ENCODE results near the gene RAE1.

The RAE1 gene

GRCh38 chr20:57398231-57398821 lies 47.3 kb downstream of the RAE1 start:
- no peak for TF ChIP-seq Cebpa-rat (IDR thresholded peaks at IDR 0.05)
- Histone ChIP-seq H3K9ac (peak overlapping the region; percentile 97), H3K9me3 (no peaks in the 10 kb centered on the region), H3K4me2 (peak overlapping the region; percentile 99), H4K20me1 (peaks cover 100% of the 10 kb centered on the region), H3K27me3 (no peaks in the 10 kb centered on the region), H3K36me3 (peaks cover 73% of the 10 kb centered on the region), H3K4me1 (peaks cover 100% of the 10 kb centered on the region), H3K4me3 (peak overlapping the region; percentile 55), H3K27ac (peak overlapping the region; percentile 96)

GRCh38 chr20:57398901-57399535 lies 48.0 kb downstream of the RAE1 start:
- H3K27me3 ChIP-seq = no peaks in the 10 kb centered on the region
- H3K4me2 ChIP-seq = peak overlapping the region; percentile 99
- peak overlapping the region; percentile 55 for H3K4me3 ChIP-seq
- H3K9ac ChIP-seq = peak overlapping the region; percentile 97
- TF ChIP-seq Cebpa-rat (IDR thresholded peaks at IDR 0.05) = no peak
- no peaks in the 10 kb centered on the region for H3K9me3 ChIP-seq
- H3K27ac ChIP-seq = peak overlapping the region; percentile 96
- peaks cover 100% of the 10 kb centered on the region for H3K4me1 ChIP-seq
- peaks cover 73% of the 10 kb centered on the region for H3K36me3 ChIP-seq
- peaks cover 100% of the 10 kb centered on the region for H4K20me1 ChIP-seq

GRCh38 chr20:57399587-57400155 lies 48.6 kb downstream of the RAE1 start:
- Histone ChIP-seq H3K4me3 (peak overlapping the region; percentile 55), H3K27ac (peak overlapping the region; percentile 96), H3K4me1 (peaks cover 100% of the 10 kb centered on the region), H3K27me3 (no peaks in the 10 kb centered on the region), H4K20me1 (peaks cover 100% of the 10 kb centered on the region), H3K9me3 (no peaks in the 10 kb centered on the region), H3K36me3 (peaks cover 73% of the 10 kb centered on the region), H3K4me2 (peak overlapping the region; percentile 99), H3K9ac (peak overlapping the region; percentile 97)
- no peak for TF ChIP-seq Cebpa-rat (IDR thresholded peaks at IDR 0.05)

- Histone ChIP-seq H3K4me3 (peak overlapping the region; percentile 55), H3K4me1 (peaks cover 100% of the 10 kb centered on the region), H3K27ac (peak overlapping the region; percentile 96), H3K36me3 (peaks cover 73% of the 10 kb centered on the region), H3K27me3 (no peaks in the 10 kb centered on the region), H4K20me1 (peaks cover 100% of the 10 kb centered on the region), H3K4me2 (peak overlapping the region; percentile 99), H3K9me3 (no peaks in the 10 kb centered on the region), H3K9ac (peak overlapping the region; percentile 97)
- no peak for TF ChIP-seq Cebpa-rat (IDR thresholded peaks at IDR 0.05)
Observed at GRCh38 chr20:57400231-57400701, 49.2 kb downstream of the RAE1 start.

- Histone ChIP-seq H3K9me3 (no peaks in the 10 kb centered on the region), H3K27ac (peak overlapping the region; percentile 96), H3K4me3 (peak overlapping the region; percentile 55), H3K4me1 (peaks cover 100% of the 10 kb centered on the region), H3K4me2 (peak overlapping the region; percentile 99), H3K27me3 (no peaks in the 10 kb centered on the region), H3K36me3 (peaks cover 73% of the 10 kb centered on the region), H4K20me1 (peaks cover 100% of the 10 kb centered on the region), H3K9ac (peak overlapping the region; percentile 97)
- TF ChIP-seq Cebpa-rat (IDR thresholded peaks at IDR 0.05) = no peak
Observed at GRCh38 chr20:57400821-57401564, 49.9 kb downstream of the RAE1 start.

- H3K27ac ChIP-seq = peak overlapping the region; percentile 96
Observed at GRCh38 chr20:57401565-57401918, 50.5 kb downstream of the RAE1 start.

GRCh38 chr20:57402206-57403125 lies 51.4 kb downstream of the RAE1 start:
- Histone ChIP-seq H4K20me1 (peaks cover 100% of the 10 kb centered on the region), H3K4me2 (peak overlapping the region; percentile 99), H3K4me1 (peaks cover 100% of the 10 kb centered on the region), H3K36me3 (peaks cover 73% of the 10 kb centered on the region), H3K9me3 (no peaks in the 10 kb centered on the region), H3K27me3 (no peaks in the 10 kb centered on the region), H3K9ac (peak overlapping the region; percentile 97; the same call in 1 of the 2 replicates), H3K27ac (peak overlapping the region; percentile 96), H3K4me3 (no peak overlapping the region; the same call in 1 of the 2 replicates)
- no peak for TF ChIP-seq Cebpa-rat (IDR thresholded peaks at IDR 0.05)

More at GRCh38 chr20:57401565-57401918, 50.5 kb downstream of the RAE1 start:
- peaks cover 100% of the 10 kb centered on the region for H3K4me1 ChIP-seq
- H3K9me3 ChIP-seq = no peaks in the 10 kb centered on the region
- peaks cover 100% of the 10 kb centered on the region for H4K20me1 ChIP-seq
- peaks cover 73% of the 10 kb centered on the region for H3K36me3 ChIP-seq
- H3K4me2 ChIP-seq = peak overlapping the region; percentile 99
- no peak for TF ChIP-seq Cebpa-rat (IDR thresholded peaks at IDR 0.05)
- H3K27me3 ChIP-seq = no peaks in the 10 kb centered on the region
- peak overlapping the region; percentile 55 for H3K4me3 ChIP-seq
- H3K9ac ChIP-seq = peak overlapping the region; percentile 97

- TF ChIP-seq Cebpa-rat (IDR thresholded peaks at IDR 0.05) = no peak
- H3K36me3 ChIP-seq = peaks cover 78% of the 10 kb centered on the region
- peak overlapping the region; percentile 96 for H3K27ac ChIP-seq
- H3K4me2 ChIP-seq = peak overlapping the region; percentile 99
- peaks cover 100% of the 10 kb centered on the region for H3K4me1 ChIP-seq
- no peak overlapping the region for H3K4me3 ChIP-seq
- peaks cover 100% of the 10 kb centered on the region for H4K20me1 ChIP-seq
- H3K9me3 ChIP-seq = no peaks in the 10 kb centered on the region
- H3K27me3 ChIP-seq = no peaks in the 10 kb centered on the region
- H3K9ac ChIP-seq = peak overlapping the region; percentile 38; the same call in 1 of the 2 replicates
Observed at GRCh38 chr20:57403216-57403615, 52.2 kb downstream of the RAE1 start.

- peak overlapping the region; percentile 99; the same call in 1 of the 2 replicates for H3K4me2 ChIP-seq
- peaks cover 86% of the 10 kb centered on the region for H3K36me3 ChIP-seq
- peaks cover 100% of the 10 kb centered on the region for H4K20me1 ChIP-seq
- H3K27me3 ChIP-seq = no peaks in the 10 kb centered on the region
- no peak overlapping the region for H3K4me3 ChIP-seq
- H3K4me1 ChIP-seq = peaks cover 100% of the 10 kb centered on the region
- H3K9ac ChIP-seq = no peak overlapping the region; the same call in 1 of the 2 replicates
- no peak for TF ChIP-seq Cebpa-rat (IDR thresholded peaks at IDR 0.05)
- no peaks in the 10 kb centered on the region for H3K9me3 ChIP-seq
- peak overlapping the region; percentile 96 for H3K27ac ChIP-seq
Observed at GRCh38 chr20:57404006-57404405, 53.0 kb downstream of the RAE1 start.

All from BLaER1 (cell line).